Neuronal stem cell (in vitro differentiated cells): ENCODE results near the gene CADM2.

Experiments
- DNase-seq: peaks from one replicate; pipeline ENCODE4 v3.0.0-alpha.2; 2013; ENCODE audit warnings: low spot score
- H2AFZ ChIP-seq: one replicate; pipeline ENCODE4 v1.6.1; 2013; ENCODE audit warnings: mild to moderate bottlenecking, low read length, inconsistent platforms
- H2AK5ac ChIP-seq: 2 replicates; pipeline ENCODE4 v1.6.1; 2013; ENCODE audit warnings: low read depth, mild to moderate bottlenecking, inconsistent platforms, low read length, moderate library complexity, mixed read lengths
- H2BK120ac ChIP-seq: 2 replicates; pipeline ENCODE4 v1.6.1; 2013; ENCODE audit warnings: low read depth, mild to moderate bottlenecking, inconsistent platforms, low read length, moderate library complexity, mixed read lengths
- H2BK12ac ChIP-seq: one replicate; pipeline ENCODE4 v1.6.1; 2013; ENCODE audit warnings: low read length, inconsistent platforms
- H2BK15ac ChIP-seq: 2 replicates; pipeline ENCODE4 v1.6.1; 2013; ENCODE audit warnings: mild to moderate bottlenecking, low read length, inconsistent platforms, mixed read lengths
- H2BK5ac ChIP-seq: one replicate; pipeline ENCODE4 v1.6.1; 2013; ENCODE audit warnings: inconsistent platforms, mild to moderate bottlenecking, low read length, moderate library complexity
- H3K14ac ChIP-seq: one replicate; pipeline ENCODE4 v1.6.1; 2013; ENCODE audit warnings: low read length, inconsistent platforms
- H3K18ac ChIP-seq: 2 replicates; pipeline ENCODE4 v1.6.1; 2013; ENCODE audit warnings: low read length, inconsistent platforms
- H3K23ac ChIP-seq: 2 replicates; pipeline ENCODE4 v1.6.1; 2013; ENCODE audit warnings: low read depth, mild to moderate bottlenecking, mixed read lengths, low read length, inconsistent platforms; ENCODE audit not compliant: poor library complexity
- H3K27ac ChIP-seq: replicated peaks from 3 replicates; pipeline ENCODE4 v1.5.1; 2013; ENCODE audit warnings: low read length, inconsistent platforms
- H3K27me3 ChIP-seq, 3 experiments: 2 replicates each; pipeline ENCODE4 v1.6.1; 2013; ENCODE audit warnings: low read length in 3 of 3, mild to moderate bottlenecking in 2 of 3, inconsistent platforms in 1 of 3, low read depth in 1 of 3, mixed read lengths in 1 of 3, moderate library complexity in 1 of 3; ENCODE audit not compliant: control insufficient read depth in 3 of 3, insufficient read depth in 3 of 3
- H3K36me3 ChIP-seq, 2 donors: replicated peaks in 1 of 2; 2 replicates each; pipeline ENCODE4 v1.6.1; 2013; ENCODE audit warnings: low read length in 2 of 2; ENCODE audit not compliant: control insufficient read depth in 2 of 2, insufficient read depth in 2 of 2
- H3K4ac ChIP-seq: 2 replicates; pipeline ENCODE4 v1.6.1; 2013; ENCODE audit warnings: inconsistent platforms, mild to moderate bottlenecking, low read length, moderate library complexity
- H3K4me1 ChIP-seq, 2 donors: 1 replicate in 1 of 2; 2 replicates in 1 of 2; pipeline ENCODE4 v1.6.1; 2013; ENCODE audit warnings: low read length in 2 of 2, low read depth in 1 of 2; ENCODE audit not compliant: control insufficient read depth in 2 of 2, insufficient read depth in 1 of 2
- H3K4me2 ChIP-seq: one replicate; pipeline ENCODE4 v1.6.1; 2013; ENCODE audit warnings: mild to moderate bottlenecking, low read length, inconsistent platforms; ENCODE audit not compliant: insufficient read depth, poor library complexity, severe bottlenecking
- H3K4me3 ChIP-seq, 2 donors: 2 replicates each; pipeline ENCODE4 v1.5.1; 2013; ENCODE audit warnings: low read length in 2 of 2, mild to moderate bottlenecking in 2 of 2, inconsistent platforms in 1 of 2, moderate library complexity in 1 of 2
- H3K79me1 ChIP-seq: one replicate; pipeline ENCODE4 v1.6.1; 2013; ENCODE audit warnings: low read depth, mild to moderate bottlenecking, inconsistent platforms, low read length, moderate library complexity
- H3K9ac ChIP-seq: one replicate; pipeline ENCODE4 v1.6.1; 2013; ENCODE audit warnings: mild to moderate bottlenecking, low read depth, low read length, inconsistent platforms; ENCODE audit not compliant: poor library complexity
- H3K9me3 ChIP-seq, 2 donors: replicated peaks in 1 of 2; 2 replicates each; pipeline versions ENCODE3 to v1.6.1; 2013; ENCODE audit warnings: low read length in 2 of 2, mild to moderate bottlenecking in 2 of 2, inconsistent platforms in 1 of 2, low read depth in 1 of 2, mixed read lengths in 1 of 2, moderate library complexity in 1 of 2; ENCODE audit not compliant: control insufficient read depth in 2 of 2, insufficient read depth in 1 of 2
- H4K8ac ChIP-seq: one replicate; pipeline ENCODE4 v1.6.1; 2013; ENCODE audit warnings: low read depth, mild to moderate bottlenecking, inconsistent platforms, low read length, moderate library complexity
- H4K91ac ChIP-seq: one replicate; pipeline ENCODE4 v1.6.1; 2013; ENCODE audit warnings: low read length, low read depth, mild to moderate bottlenecking, inconsistent platforms; ENCODE audit not compliant: poor library complexity
- WGBS, 2 donors: extraction: QIAGEN DNeasy Blood & Tissue Kit; methylation state at CpG; one replicate each; pipeline ENCODE4 v1.1.7; 2013; ENCODE audit warnings: missing lambda C conversion rate in 2 of 2, mixed read lengths in 1 of 2; ENCODE audit not compliant: insufficient read length in 2 of 2, insufficient replicate concordance in 1 of 2; ENCODE audit errors: extremely low coverage in 2 of 2; 5-methylcytosine and 5-hydroxymethylcytosine counted together

CADM2 gene

GRCh38 chr3:84977021-84977420, 18.2 kb downstream of the CADM2 start:
- no peak overlapping the region for H3K27ac ChIP-seq
- no peaks in the 10 kb centered on the region for H3K36me3 ChIP-seq
- H3K14ac ChIP-seq = no peak overlapping the region
- H3K4me2 ChIP-seq = no peak overlapping the region
- no peaks in the 10 kb centered on the region for H3K9me3 ChIP-seq
- no peak for DNase-seq
- no peak overlapping the region for H2BK5ac ChIP-seq
- WGBS, 2 donors = no CpG with 5 or more reads among the region's 1 CpG
- H2AK5ac ChIP-seq = no peak overlapping the region
- H2AFZ ChIP-seq = no peak overlapping the region
- no peaks in the 10 kb centered on the region for H3K27me3 ChIP-seq
- no peak overlapping the region for H3K18ac ChIP-seq
- H3K23ac ChIP-seq = no peak overlapping the region
- H2BK15ac ChIP-seq = no peak overlapping the region
- H3K79me1 ChIP-seq = no peaks in the 10 kb centered on the region
- no peak overlapping the region for H2BK12ac ChIP-seq
- no peak overlapping the region for H4K91ac ChIP-seq
- no peak overlapping the region for H3K9ac ChIP-seq
- H3K4me3 ChIP-seq = no peak overlapping the region
- no peak overlapping the region for H2BK120ac ChIP-seq
- no peak overlapping the region for H3K4ac ChIP-seq
- peaks cover 0 to 3% of the 10 kb centered on the region in 2 donors for H3K4me1 ChIP-seq
- no peak overlapping the region for H4K8ac ChIP-seq

GRCh38 chr3:84978843-84979242, 20.1 kb downstream of the CADM2 start:
- Histone ChIP-seq H4K8ac (no peak overlapping the region), H2BK12ac (no peak overlapping the region), H3K23ac (no peak overlapping the region), H4K91ac (no peak overlapping the region), H3K4me2 (no peak overlapping the region), H3K4me1 (no peaks in the 10 kb centered on the region), H3K27ac (no peak overlapping the region), H2BK5ac (no peak overlapping the region), H3K4me3 (no peak overlapping the region), H3K14ac (no peak overlapping the region), H2BK120ac (no peak overlapping the region), H2BK15ac (no peak overlapping the region), H3K27me3 (no peaks in the 10 kb centered on the region), H3K9me3 (no peaks in the 10 kb centered on the region), H3K18ac (no peak overlapping the region), H3K9ac (no peak overlapping the region), H3K36me3 (no peaks in the 10 kb centered on the region), H2AK5ac (no peak overlapping the region), H3K4ac (no peak overlapping the region), H3K79me1 (no peaks in the 10 kb centered on the region), H2AFZ (no peak overlapping the region)
- no peak for DNase-seq
- WGBS, 2 donors = no CpG with 5 or more reads among the region's 2 CpGs

- H2BK15ac ChIP-seq = no peak overlapping the region
- no peaks in the 10 kb centered on the region for H3K9me3 ChIP-seq
- H3K4me2 ChIP-seq = no peak overlapping the region
- H3K9ac ChIP-seq = no peak overlapping the region
- no peak overlapping the region for H3K14ac ChIP-seq
- H3K27ac ChIP-seq = no peak overlapping the region
- no CpG with 5 or more reads among the region's 3 CpGs for WGBS, 2 donors
- no peak overlapping the region for H2BK5ac ChIP-seq
- no peak overlapping the region for H3K18ac ChIP-seq
- H4K8ac ChIP-seq = no peak overlapping the region
- no peak overlapping the region for H3K4ac ChIP-seq
- H2BK120ac ChIP-seq = no peak overlapping the region
- no peaks in the 10 kb centered on the region for H3K27me3 ChIP-seq
- no peak overlapping the region for H2BK12ac ChIP-seq
- H3K4me3 ChIP-seq = no peak overlapping the region
- H3K36me3 ChIP-seq = no peaks in the 10 kb centered on the region
- H3K79me1 ChIP-seq = no peaks in the 10 kb centered on the region
- H3K4me1 ChIP-seq = peaks cover 2 to 3% of the 10 kb centered on the region in 2 donors
- H2AFZ ChIP-seq = no peak overlapping the region
- DNase-seq = no peak
- H4K91ac ChIP-seq = no peak overlapping the region
- no peak overlapping the region for H3K23ac ChIP-seq
- no peak overlapping the region for H2AK5ac ChIP-seq
Measured at GRCh38 chr3:84980011-84980410, 21.2 kb downstream of the CADM2 start.

- no peak overlapping the region for H4K91ac ChIP-seq
- no peak for DNase-seq
- H3K79me1 ChIP-seq = no peaks in the 10 kb centered on the region
- no peak overlapping the region for H3K9ac ChIP-seq
- no peak overlapping the region for H3K27ac ChIP-seq
- H4K8ac ChIP-seq = no peak overlapping the region
- no peak overlapping the region for H3K4me3 ChIP-seq
- H3K36me3 ChIP-seq = no peaks in the 10 kb centered on the region
- H2AFZ ChIP-seq = no peak overlapping the region
- H3K4ac ChIP-seq = no peak overlapping the region
- no peak overlapping the region for H2BK12ac ChIP-seq
- H3K18ac ChIP-seq = no peak overlapping the region
- no CpG with 5 or more reads among the region's 2 CpGs for whole genome bisulfite sequencing, 2 donors
- no peak overlapping the region for H2BK5ac ChIP-seq
- no peak overlapping the region for H3K23ac ChIP-seq
- no peaks in the 10 kb centered on the region for H3K9me3 ChIP-seq
- peaks cover 2 to 3% of the 10 kb centered on the region in 2 donors for H3K4me1 ChIP-seq
- H2BK120ac ChIP-seq = no peak overlapping the region
- H2AK5ac ChIP-seq = no peak overlapping the region
- no peak overlapping the region for H3K4me2 ChIP-seq
- H3K14ac ChIP-seq = no peak overlapping the region
- H3K27me3 ChIP-seq = no peaks in the 10 kb centered on the region
- no peak overlapping the region for H2BK15ac ChIP-seq
Measured at GRCh38 chr3:84980456-84980855, 21.7 kb downstream of the CADM2 start.
